GM12891 (cell line): ENCODE data around the gene ZRANB2.

Experiments used
- PAX5 ChIP-seq: IDR thresholded peaks from 2 replicates; pipeline ENCODE4 v1.6.1; 2011; ENCODE audit warnings: low read length, moderate library complexity, mild to moderate bottlenecking; ENCODE audit not compliant: insufficient read depth, severe bottlenecking
- POLR2A ChIP-seq: IDR thresholded peaks from 2 replicates; pipeline ENCODE4 v1.6.1; 2011; ENCODE audit warnings: low read depth, low read length, control low read depth
- POLR2AphosphoS5 ChIP-seq: IDR thresholded peaks from 2 replicates; pipeline ENCODE4 v1.6.1; 2011; ENCODE audit warnings: low read depth, low read length, control low read depth
- SPI1 ChIP-seq: IDR thresholded peaks from 2 replicates; pipeline ENCODE4 v1.6.1; 2011; ENCODE audit warnings: low read depth, low read length, control low read depth
- TAF1 ChIP-seq: IDR thresholded peaks from 2 replicates; pipeline ENCODE4 v1.6.1; 2011; ENCODE audit warnings: low read depth, low read length, control low read depth

DNA sequence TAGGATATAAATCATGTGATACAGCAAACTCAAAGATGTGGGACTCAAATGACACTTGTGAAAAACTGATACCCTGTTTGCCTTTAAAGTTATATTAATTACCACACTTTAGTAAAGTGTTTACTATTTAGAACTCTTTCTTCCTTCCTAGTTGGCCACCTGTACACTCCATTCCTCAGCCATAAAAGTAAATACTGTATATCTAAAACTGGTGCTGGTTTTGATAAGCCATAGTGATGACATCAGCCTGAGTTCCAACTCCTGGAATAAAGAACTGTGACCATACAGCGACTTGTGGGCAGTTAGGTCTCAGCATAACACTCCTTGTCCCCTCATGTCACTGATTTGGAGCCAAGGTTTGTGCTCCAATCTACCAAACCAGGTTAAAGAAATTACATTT is 36.0 kb downstream of the ZRANB2 start:
- TF ChIP-seq POLR2A (no peak), POLR2AphosphoS5 (no peak), SPI1 (no peak), TAF1 (no peak), PAX5 (no peak)
